K562 (cell line): Measurements from ENCODE around the gene GGACT. TPM values are rescaled to one million over a fixed set of nuclear protein-coding genes. Genes with fewer than 3 reads are reported as not detected.

Experiments used
- ATAC-seq: fragments of 200-7000 bp; cut with Tn5 transposase; 3 replicates; pipeline ENCODE4 v1.9.1; 2020; ENCODE audit warnings: moderate library complexity
- BruUV-seq: library from RNA; stranded (reverse); fragments of 400-500 nt; replicated peaks from 2 replicates; lab custom pipeline; 2021; lab: Mats Ljungman, UMichigan
- CTCF ChIA-PET: fragments of 300-600 bp; formaldehyde crosslinking; extraction: SDS; loops from one replicate; lab custom pipeline; 2021; ENCODE audit warnings: low intra/inter-chr PET ratio; lab: Yijun Ruan, JAX
- POLR2A ChIA-PET: fragments of 300-600, 350-650 bp; sonication (Branson Sonifier 250); formaldehyde crosslinking; extraction: SDS; loops from one replicate; lab custom pipeline; 2021; ENCODE audit warnings: antibody characterized with exemption, inconsistent platforms; lab: Yijun Ruan, JAX
- DNase-seq, 4 experiments: peaks; one replicate each; pipeline versions ENCODE4 v3.0.0 to v3.0.0-alpha.2; 2011 to 2018; ENCODE audit warnings: low spot score in 3 of 4, mixed read lengths in 3 of 4; ENCODE audit errors: extremely low read depth in 1 of 4
- FAIRE-seq: peaks from 2 replicates; lab custom pipeline; 2011; peaks lifted over from hg19 to GRCh38; lab: Jason Lieb, UNC
- H2AFZ ChIP-seq: 2 replicates; pipeline ENCODE4 v1.6.0; 2011; ENCODE audit warnings: low read depth, low read length, control low read depth, inconsistent platforms
- H3K27ac ChIP-seq: fragments of 200-600 bp; 3 replicates; pipeline ENCODE4 v1.8.0; 2011; ENCODE audit warnings: low read depth, mild to moderate bottlenecking, control low read depth, inconsistent platforms, low read length, moderate library complexity, mixed read lengths; ENCODE audit errors: extremely low read depth
- H3K27me3 ChIP-seq, 2 experiments: fragments of 300-600 bp in 1 of 2; 2 replicates in 1 of 2; 3 replicates in 1 of 2; pipeline versions ENCODE4 v1.6.0 to v1.8.0; 2011; ENCODE audit warnings: inconsistent platforms in 2 of 2, low read length in 2 of 2, mild to moderate bottlenecking in 1 of 2, mixed read lengths in 1 of 2, moderate library complexity in 1 of 2; ENCODE audit not compliant: control insufficient read depth in 2 of 2, insufficient read depth in 2 of 2
- H3K36me3 ChIP-seq: fragments of 300-600 bp; 3 replicates; pipeline ENCODE4 v1.8.0; 2011; ENCODE audit warnings: mild to moderate bottlenecking, low read length, inconsistent platforms; ENCODE audit not compliant: control insufficient read depth, insufficient read depth
- H3K4me1 ChIP-seq, 2 experiments: fragments of 200-600 bp in 1 of 2; replicated peaks in 1 of 2; 2 replicates in 1 of 2; 3 replicates in 1 of 2; pipeline versions ENCODE4 v1.5.1 to v1.8.0; 2011; ENCODE audit warnings: inconsistent platforms in 2 of 2, low read length in 2 of 2, mild to moderate bottlenecking in 1 of 2, mixed read lengths in 1 of 2, moderate library complexity in 1 of 2; ENCODE audit not compliant: control insufficient read depth in 2 of 2, insufficient read depth in 2 of 2
- H3K4me2 ChIP-seq: 2 replicates; pipeline ENCODE4 v1.6.1; 2011; ENCODE audit warnings: low read length, control low read depth, inconsistent platforms, mixed read lengths; ENCODE audit not compliant: insufficient read depth
- H3K4me3 ChIP-seq: fragments of 200-600 bp; sonication (generic), shearing (Covaris generic); 2 replicates; pipeline ENCODE4 v1.5.1; 2016; ENCODE audit warnings: control low read depth, inconsistent platforms
- H3K79me2 ChIP-seq: fragments of 200-600 bp; 3 replicates; pipeline ENCODE4 v1.8.0; 2011; ENCODE audit warnings: low read length, inconsistent platforms; ENCODE audit not compliant: control insufficient read depth, insufficient read depth
- H3K9ac ChIP-seq, 2 experiments: 2 replicates each; pipeline versions ENCODE4 v1.6.0 to v1.6.1; 2011; ENCODE audit warnings: low read depth in 2 of 2, low read length in 2 of 2, control low read depth in 1 of 2, inconsistent platforms in 1 of 2, mild to moderate bottlenecking in 1 of 2, mixed read lengths in 1 of 2; ENCODE audit not compliant: insufficient read depth in 1 of 2
- H3K9me1 ChIP-seq: one replicate; pipeline ENCODE4 v1.6.0; 2011; ENCODE audit warnings: inconsistent platforms, mild to moderate bottlenecking, low read length, moderate library complexity; ENCODE audit not compliant: control insufficient read depth, insufficient read depth
- H3K9me3 ChIP-seq: replicated peaks from 2 replicates; pipeline ENCODE4 v1.5.1; 2011; ENCODE audit warnings: low read depth, low read length, inconsistent platforms; ENCODE audit not compliant: control insufficient read depth, insufficient read depth
- H4K20me1 ChIP-seq: replicated peaks from 2 replicates; pipeline ENCODE4 v1.6.1; 2011; ENCODE audit warnings: low read length, inconsistent platforms, mixed read lengths; ENCODE audit not compliant: control insufficient read depth, insufficient read depth
- CTCF ChIP-seq, 3 experiments: IDR thresholded peaks in 2 of 3; conservative IDR thresholded peaks in 1 of 3; 2 replicates each; pipeline ENCODE4 v1.5.1; 2011 to 2012; ENCODE audit warnings: low read length in 3 of 3, mild to moderate bottlenecking in 3 of 3, control low read depth in 2 of 3, improper control_type of control experiment in 1 of 3, inconsistent platforms in 1 of 3, low read depth in 1 of 3, mixed read lengths in 1 of 3, moderate library complexity in 1 of 3; ENCODE audit not compliant: insufficient read depth in 2 of 3
- MTA3 ChIP-seq: fragments of 450-650 bp; formaldehyde crosslinking; IDR thresholded peaks from 2 replicates; pipeline ENCODE4 v1.6.1; 2017; ENCODE audit warnings: mild to moderate bottlenecking, borderline replicate concordance
- PKNOX1 ChIP-seq: fragments of 450-650 bp; IDR thresholded peaks from 2 replicates; pipeline ENCODE4 v1.6.1; 2016
- RAD21 ChIP-seq, 2 experiments: fragments of 250-450 bp in 1 of 2; fragments of 450-650 bp in 1 of 2; sonication (Bioruptor Pico) in 1 of 2; formaldehyde crosslinking in 1 of 2; IDR thresholded peaks in 1 of 2; conservative IDR thresholded peaks in 1 of 2; 2 replicates each; pipeline versions ENCODE4 v1.4.0 to v1.8.0; 2020 to 2022; ENCODE audit warnings: mild to moderate bottlenecking in 2 of 2, moderate library complexity in 1 of 2
- SMC3 ChIP-seq: conservative IDR thresholded peaks from 2 replicates; pipeline ENCODE4 v1.6.1; 2011; ENCODE audit warnings: low read depth, low read length, improper control_type of control experiment; ENCODE audit not compliant: insufficient read depth
- WGBS: fragments of 100-300 bp; shearing (Covaris generic); methylation state at CpG from one replicate; pipeline ENCODE4 v1.1.6; 2016; ENCODE audit warnings: low coverage, mixed read lengths; ENCODE audit not compliant: insufficient coverage; ENCODE audit errors: missing lambda C conversion rate; 5-methylcytosine and 5-hydroxymethylcytosine counted together
- in situ Hi-C: fragments of 300-500 bp; cut with MboI; formaldehyde crosslinking; loops from 4 replicates; pipeline ENCODE4 v1.15.0; 2018; ENCODE audit warnings: inconsistent platforms, mixed read lengths
- intact Hi-C: fragments of 100-400 bp; cut with micrococcal nuclease; formaldehyde crosslinking; loops from 2 replicates; pipeline ENCODE4 v1.14.2; 2022
- polyA plus RNA-seq, 8 experiments: library from polyadenylated mRNA; depleted of rRNA in 4 of 8; stranded (reverse) in 5 of 8; unstranded in 3 of 8; fragments of >200 nt; fragmentation: Nextera tagmentation in 2 of 8; fragmentation: Illumina TruSeq in 1 of 8; extraction: Ambion mirVana in 2 of 8; extraction: Trizol in 1 of 8; gene quantifications; 2 replicates each; pipeline versions ENCODE4 v1.2.1 to v1.2.3, GENCODE V29; 2011 to 2014; ENCODE audit warnings: inconsistent platforms in 1 of 8, missing spikeins in 1 of 8
- total RNA-seq, 7 experiments: library from RNA; depleted of rRNA in 6 of 7; stranded (reverse); fragments of >200 nt in 6 of 7; fragmentation: Illumina TruSeq in 2 of 7; extraction: Trizol in 2 of 7; gene quantifications; 2 replicates each; pipeline versions ENCODE4 v1.2.1 to v1.2.3, GENCODE V29; 2011 to 2021; ENCODE audit warnings: low replicate concordance in 1 of 7

Gene GGACT
- total and polyA plus RNA-seq, 9 of the 15 experiments (the other 6 are each of a cell fraction or from before 2014, with no cell fraction given): 0.20 to 3.2 (median 1.7) TPM

GRCh38 chr13:100542826-100543156 is 45.8 kb downstream of the GGACT start:
- TF ChIP-seq SMC3 (peak; percentile 32; the same call in 1 of the 2 replicates), RAD21 (CRISPR knock-in tag; conservative IDR thresholded peaks at IDR 0.05 in 1 of 2, IDR thresholded peaks at IDR 0.05 in 1 of 2) (peak in 1 of 2 experiments; percentile 39; a peak in 2 of 4 replicates), MTA3 (no peak), CTCF (IDR thresholded peaks at IDR 0.05 in 2 of 3, conservative IDR thresholded peaks at IDR 0.05 in 1 of 3; ENCODE audit: insufficient read depth in 2 of 3, low read depth in 1 of 3, low read length in 3 of 3) (peak; percentile 20 to 51 (median 21); a peak in 3 of 6 replicates), PKNOX1 (peak; percentile 15; the same call in 1 of the 2 replicates)
- TF ChIP-seq, all 486 proteins: peak for 4
- no peak overlapping the region for H2AFZ ChIP-seq
- no TSS peak for BruUV-seq
- peaks cover 0 to 5% of the 10 kb centered on the region in 2 experiments; a peak in 1 of 5 replicates for H3K27me3 ChIP-seq
- WGBS: under 1% methylated on average over 8 of the region's 8 CpGs
- H3K4me3 ChIP-seq: no peak overlapping the region
- FAIRE-seq (no peak), DNase-seq (peak in 3 of 4 experiments; percentile 10 to 15 (median 14)), ATAC-seq (peak; percentile 61)
- intact Hi-C loops: loop anchor here (1.0 kb wide), 1 partner anchor 642 kb away; no protein-coding TSS in a partner anchor
- H3K36me3 ChIP-seq: no peaks in the 10 kb centered on the region
- H4K20me1 ChIP-seq: 0 out of 2 replicates have a peak, but pooled peaks cover 3% of the 10 kb centered on the region
- H3K79me2 ChIP-seq: no peaks in the 10 kb centered on the region
- no peaks in the 10 kb centered on the region for H3K9me1 ChIP-seq
- POLR2A ChIA-PET: no interaction called here
- no peak overlapping the region for H3K4me2 ChIP-seq
- in situ Hi-C loops: loop anchor here (25.0 kb wide), 1 partner anchor 880 kb away; no protein-coding TSS in a partner anchor
- no peak overlapping the region for H3K27ac ChIP-seq
- no peaks in the 10 kb centered on the region for H3K9me3 ChIP-seq
- peaks cover 0 to 3% of the 10 kb centered on the region in 2 experiments; a peak in 1 of 5 replicates for H3K4me1 ChIP-seq
- no peak overlapping the region for H3K9ac ChIP-seq
- CTCF ChIA-PET: no interaction called here
